SW480 (cell line): ENCODE data around the gene OIT3.

Experiments used
- DNase-seq: peaks from one replicate; pipeline ENCODE4 v3.0.0-alpha.2; 2016; ENCODE audit warnings: low spot score

OIT3 gene

DNA sequence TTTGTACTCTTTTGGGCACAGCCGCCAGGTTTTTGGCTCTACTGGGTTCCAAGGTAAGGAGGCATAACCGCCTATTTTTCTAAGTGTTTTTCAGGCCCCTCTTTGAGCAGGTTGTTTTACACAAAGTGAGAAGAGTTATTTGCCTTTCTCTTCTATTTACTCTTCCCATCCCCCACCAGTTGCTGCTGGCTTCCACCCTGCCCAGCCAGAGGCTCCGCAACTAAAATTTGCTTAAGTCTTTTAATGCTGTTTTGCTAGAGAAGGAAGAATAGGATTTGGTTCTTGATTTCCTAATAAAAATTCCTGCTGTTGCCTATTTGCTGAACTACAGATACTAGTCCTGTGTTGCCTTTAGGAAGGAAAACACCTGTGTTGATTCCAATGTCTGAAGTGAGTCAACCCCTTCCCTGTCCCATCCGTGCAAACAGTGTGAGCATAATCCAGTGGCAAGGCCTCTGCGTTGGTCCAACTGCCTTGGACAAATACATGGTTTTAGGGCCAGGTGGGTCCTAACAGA lies 59.2 kb downstream of the OIT3 start:
- no peak for DNase-seq

DNA sequence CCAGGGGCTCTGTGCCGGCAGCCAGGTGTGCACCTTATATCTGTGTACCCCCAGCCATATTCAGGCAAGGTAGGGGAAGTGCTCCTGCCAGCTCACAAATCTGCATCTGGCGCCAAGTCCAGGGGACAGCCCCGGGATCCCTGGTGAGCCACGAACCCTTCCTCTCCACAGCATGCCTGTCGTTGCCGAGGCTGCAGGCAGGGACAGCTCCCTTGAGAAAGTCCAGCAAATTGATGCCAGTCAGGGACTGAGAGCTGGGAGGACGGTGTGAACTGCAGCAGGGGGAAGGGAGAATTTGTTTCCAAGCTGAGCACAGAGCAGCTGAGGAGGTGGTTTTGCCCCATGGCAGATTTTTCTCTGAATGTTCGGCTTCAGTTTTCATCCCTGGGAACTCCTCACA lies 60.1 kb downstream of the OIT3 start:
- no peak for DNase-seq

DNA sequence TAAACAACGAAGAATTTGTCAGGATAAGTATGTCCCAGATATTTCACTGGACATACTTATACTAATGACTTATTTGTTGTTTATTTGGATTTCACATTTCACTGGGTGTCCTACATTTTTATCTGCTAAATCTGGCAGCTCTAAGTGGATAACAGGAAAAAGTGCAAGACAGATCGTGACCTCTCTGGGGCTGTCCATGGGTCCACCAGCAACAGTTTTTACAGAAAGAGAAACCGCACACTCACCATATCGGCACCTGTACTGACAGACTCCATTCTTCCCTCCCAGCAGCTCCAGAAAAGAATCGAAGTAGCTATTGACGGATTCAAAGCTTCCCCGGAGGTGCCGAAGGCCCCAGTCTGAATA lies 60.7 kb downstream of the OIT3 start:
- DNase-seq = no peak

DNA sequence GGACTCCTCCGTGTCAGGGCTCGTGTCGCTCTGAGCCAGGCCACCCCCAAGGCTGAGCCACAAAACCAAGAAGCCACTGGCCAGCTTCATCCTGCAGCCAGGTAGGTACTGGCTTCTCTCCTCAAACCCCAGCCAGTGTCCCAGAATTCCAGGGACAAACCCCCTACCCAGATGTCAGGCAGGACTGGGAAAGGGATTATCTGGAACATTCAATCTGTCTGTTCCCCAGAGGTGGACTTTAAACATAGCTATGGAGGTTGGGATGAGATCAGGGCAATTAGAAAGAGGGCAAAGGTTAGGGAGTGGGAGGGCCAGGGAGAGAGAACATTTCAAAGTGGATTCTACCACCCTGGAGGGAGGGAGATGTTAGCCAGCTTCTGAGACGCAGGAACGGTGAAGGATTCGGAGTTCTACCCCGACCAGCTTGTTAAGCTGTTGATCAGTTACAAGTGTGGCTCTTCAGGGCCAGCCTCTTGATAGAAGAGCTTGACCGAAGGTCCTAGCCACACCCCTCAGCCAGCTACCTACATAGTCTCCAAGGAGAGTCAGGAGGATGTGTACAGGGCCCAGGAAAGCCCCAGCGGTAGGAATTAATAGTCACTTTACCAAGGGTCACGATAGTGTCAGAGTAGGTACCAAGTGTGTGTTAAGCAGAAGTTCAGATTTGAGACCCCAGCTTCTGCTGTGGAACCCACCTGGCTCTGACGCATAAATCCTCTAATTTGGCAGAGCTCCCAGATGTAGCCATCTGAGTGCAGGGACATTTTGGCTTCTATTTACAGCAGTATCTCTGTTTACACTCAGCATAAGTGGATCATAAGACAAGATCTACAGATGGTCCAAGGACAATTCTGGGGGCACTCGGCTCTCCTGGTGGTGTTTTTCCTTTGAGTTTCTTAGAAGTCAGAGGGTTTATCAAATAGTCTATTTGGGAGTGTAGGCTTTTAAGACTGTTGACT lies 61.3 kb downstream of the OIT3 start, which contains the start of gene PLA2G12B:
Gene PLA2G12B, minus strand, starts transcription at position 211 of the 959 bp plus-strand sequence. Its CDS starts 121 bp downstream, at position 90.
- no peak for DNase-seq

DNA sequence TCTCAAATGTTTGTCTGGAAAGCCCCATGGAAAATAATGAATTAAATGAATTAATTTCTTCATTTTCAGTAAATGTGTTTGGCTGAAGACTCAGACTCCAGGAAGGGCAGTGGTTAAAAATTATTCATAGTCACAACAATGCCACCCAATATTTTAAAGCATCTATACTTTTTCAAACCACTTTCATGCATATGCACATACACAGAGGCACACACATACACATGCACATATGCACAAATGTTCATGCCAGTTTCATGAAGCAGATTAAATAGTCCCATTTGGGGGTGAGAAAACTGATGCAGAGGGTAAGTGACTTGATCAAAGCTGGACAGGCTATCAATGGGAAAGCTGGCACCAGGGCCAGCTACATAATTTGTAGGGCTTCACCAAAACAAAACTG lies 62.5 kb downstream of the OIT3 start:
- DNase-seq = no peak

DNA sequence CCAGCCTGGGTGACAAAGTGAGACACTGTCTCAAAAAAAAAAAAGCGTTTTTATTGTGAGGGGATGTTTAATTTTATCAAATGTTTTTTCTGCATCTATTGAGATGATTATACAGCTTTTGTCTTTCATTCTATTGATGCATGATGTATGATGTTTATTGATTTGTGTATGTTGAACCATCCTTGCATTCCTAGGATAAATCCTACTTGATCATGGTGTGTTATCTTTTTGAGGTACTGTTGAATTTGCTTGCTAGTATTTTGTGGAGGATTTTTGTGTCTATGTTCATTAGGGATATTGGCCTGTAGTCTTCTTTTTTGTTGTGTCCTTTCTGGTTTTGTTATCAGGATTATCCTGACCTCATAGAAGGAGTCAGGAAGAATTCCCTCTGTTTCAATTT lies 83.3 kb downstream of the OIT3 start:
- DNase-seq = no peak

DNA sequence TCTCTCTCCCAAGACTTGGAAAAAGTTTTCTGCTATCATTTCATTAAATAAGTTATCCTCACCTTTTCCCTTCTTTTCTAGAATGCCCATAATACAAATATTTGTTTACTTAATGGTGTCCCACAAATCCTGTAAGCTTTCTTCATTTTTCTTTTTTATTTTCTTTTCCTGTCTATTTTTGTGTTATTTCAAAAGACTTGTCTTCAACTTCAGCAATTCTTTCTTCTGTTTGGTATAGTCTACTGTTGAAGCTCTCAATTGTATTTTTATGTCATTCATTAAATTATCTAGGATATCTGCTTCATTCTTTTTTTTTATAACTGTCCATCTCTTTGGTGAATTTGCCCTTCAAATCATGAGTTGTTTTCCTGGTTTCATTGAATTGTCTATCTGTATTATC lies 86.2 kb downstream of the OIT3 start:
- no peak for DNase-seq

DNA sequence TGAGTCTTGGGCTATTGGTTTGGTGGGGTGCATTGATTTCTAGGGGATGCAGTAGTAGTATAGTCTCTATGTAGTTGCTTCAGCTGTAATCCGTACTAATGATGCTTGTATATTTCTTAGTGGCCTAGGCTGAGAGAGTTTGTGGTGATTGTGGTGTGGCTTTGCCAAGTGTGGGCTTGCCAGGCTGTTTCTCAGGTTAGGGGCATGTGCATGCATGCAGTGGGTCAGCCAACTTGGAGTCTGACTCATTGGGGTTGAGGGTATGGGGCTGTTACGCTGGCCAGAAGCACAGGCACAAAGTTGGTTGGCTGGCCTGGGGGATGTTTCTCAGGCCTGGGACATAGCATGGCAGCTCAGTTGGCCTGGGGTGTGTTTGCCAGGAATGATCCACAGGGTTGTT lies 86.8 kb downstream of the OIT3 start:
- DNase-seq = no peak

DNA sequence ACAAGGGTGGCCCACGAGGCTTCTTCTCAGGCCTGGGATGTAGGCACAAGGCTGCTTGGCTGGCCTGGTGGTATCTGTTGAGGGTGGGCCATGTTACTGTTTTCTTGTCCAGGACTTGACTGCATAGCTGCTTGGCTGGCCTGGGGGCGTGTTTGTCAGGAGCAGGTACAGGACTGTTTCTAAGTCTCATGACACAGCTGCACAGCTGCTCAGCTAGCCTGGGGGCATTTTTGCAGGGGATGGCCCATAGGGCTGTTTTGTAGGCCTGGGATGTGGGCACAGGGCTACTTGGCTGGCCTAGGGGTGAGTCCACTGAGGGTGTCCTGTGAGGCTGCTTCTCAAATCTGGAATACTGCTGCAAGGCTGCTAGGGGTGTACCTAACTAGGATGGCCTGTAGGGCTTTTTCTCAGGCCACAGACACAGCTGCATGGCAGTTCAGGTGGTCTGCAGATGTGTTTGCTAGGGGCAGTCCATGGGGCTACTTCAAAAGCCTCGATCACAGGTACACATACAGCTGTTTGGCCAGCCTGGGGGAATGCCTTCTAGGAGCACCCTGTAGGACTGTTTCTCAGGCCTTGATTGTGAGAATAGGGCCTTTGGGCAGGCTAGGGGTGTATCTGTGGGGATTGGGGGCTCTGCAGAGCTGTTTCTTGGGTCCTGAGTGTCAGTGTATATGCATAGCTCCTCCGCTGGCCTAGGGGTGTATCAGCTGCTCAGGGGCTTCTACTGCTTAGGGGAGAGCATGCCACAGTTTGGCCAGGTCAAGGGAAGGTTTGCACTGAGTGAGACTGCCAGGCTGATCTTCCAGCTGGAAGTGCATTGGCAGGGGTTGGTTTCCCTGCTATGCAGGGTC lies 87.7 kb downstream of the OIT3 start:
- DNase-seq = no peak

DNA sequence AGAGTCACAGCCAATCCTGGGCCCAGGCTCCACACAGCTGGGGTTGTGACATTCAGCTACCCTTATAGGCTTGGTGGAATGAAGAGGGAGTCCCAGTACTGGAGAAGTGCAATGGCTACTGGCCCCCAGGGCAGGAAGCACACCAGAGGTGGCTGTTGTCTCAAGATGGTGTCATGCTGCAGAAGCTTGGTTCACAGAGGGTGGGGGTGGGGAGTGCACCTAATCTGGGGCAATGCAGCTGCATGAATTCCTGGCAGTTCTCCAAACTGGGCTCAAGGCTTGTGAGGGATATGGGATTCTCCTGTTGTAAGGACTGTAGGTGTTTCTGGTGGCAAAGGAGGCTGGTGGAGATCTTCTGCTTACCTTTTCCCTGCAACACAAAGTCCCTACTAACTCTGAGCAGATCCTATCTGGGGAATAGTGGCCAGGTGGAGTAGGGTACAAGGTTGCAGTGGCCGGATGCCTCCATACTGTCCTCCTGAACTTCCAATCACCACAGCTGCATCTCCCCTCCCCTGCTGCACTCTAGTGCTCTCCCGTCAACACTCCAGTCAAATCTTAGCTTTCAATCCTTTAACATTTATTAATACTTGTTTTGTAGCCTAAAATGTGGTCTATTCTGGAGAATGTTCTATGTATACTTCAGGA lies 88.5 kb downstream of the OIT3 start:
- no peak for DNase-seq
